NCI-H1436 treated with DMSO at 0.1 percent for 48 hours (cell line): ENCODE data around the gene XKR3.
"Not testable (repeated sequence)": the region's sequence is repeated elsewhere in the genome, so short reads cannot be mapped to it uniquely, and the experiment has no call there.

ENCODE experiments used
- DNase-seq: peaks from one replicate; lab custom pipeline; 2025; lab: John Stamatoyannopoulos, UW

The XKR3 gene

GRCh38 chr22:16824716-16825687, at the start of gene XKR3:
Gene XKR3 (minus strand): TSS chr22:16825411. CDS start chr22:16808073, 17,338 bp downstream.
- no peak for DNase-seq

- not testable (repeated sequence) for DNase-seq
Measured at GRCh38 chr22:16869640-16870039, 44.4 kb upstream of the XKR3 start.

- no peak for DNase-seq
Measured at GRCh38 chr22:16866167-16866566, 41.0 kb upstream of the XKR3 start.

GRCh38 chr22:16856851-16857250, 31.6 kb upstream of the XKR3 start:
- DNase-seq: not testable (repeated sequence)

GRCh38 chr22:16854631-16855030, 29.4 kb upstream of the XKR3 start:
- no peak for DNase-seq

- DNase-seq: not testable (repeated sequence)
Measured at GRCh38 chr22:16851268-16851996, 26.2 kb upstream of the XKR3 start.

- DNase-seq: no peak
Measured at GRCh38 chr22:16847271-16847670, 22.1 kb upstream of the XKR3 start.

GRCh38 chr22:16845881-16846280, 20.7 kb upstream of the XKR3 start:
- DNase-seq: no peak

GRCh38 chr22:16845465-16845864, 20.3 kb upstream of the XKR3 start:
- no peak for DNase-seq

- no peak for DNase-seq
Measured at GRCh38 chr22:16844529-16844928, 19.3 kb upstream of the XKR3 start.

GRCh38 chr22:16838073-16838472, 12.9 kb upstream of the XKR3 start:
- DNase-seq: no peak

- no peak for DNase-seq
Measured at GRCh38 chr22:16834971-16835370, 9.8 kb upstream of the XKR3 start.

- DNase-seq: no peak
Measured at GRCh38 chr22:16831257-16831656, 6.0 kb upstream of the XKR3 start.

GRCh38 chr22:16829985-16830384, 4.8 kb upstream of the XKR3 start:
- no peak for DNase-seq

GRCh38 chr22:16828876-16829275, 3.7 kb upstream of the XKR3 start:
- no peak for DNase-seq

GRCh38 chr22:16827506-16827905, 2.3 kb upstream of the XKR3 start:
- no peak for DNase-seq

GRCh38 chr22:16819249-16819648, 6.0 kb downstream of the XKR3 start:
- DNase-seq: no peak

- no peak for DNase-seq
Measured at GRCh38 chr22:16818538-16818937, 6.7 kb downstream of the XKR3 start.

- no peak for DNase-seq
Measured at GRCh38 chr22:16815073-16815472, 10.1 kb downstream of the XKR3 start.

GRCh38 chr22:16810188-16810802, 14.9 kb downstream of the XKR3 start:
- DNase-seq: no peak

- no peak for DNase-seq
Measured at GRCh38 chr22:16808744-16809143, 16.5 kb downstream of the XKR3 start.

GRCh38 chr22:16807109-16807508, 18.1 kb downstream of the XKR3 start:
- no peak for DNase-seq

- DNase-seq: no peak
Measured at GRCh38 chr22:16806401-16806800, 18.8 kb downstream of the XKR3 start.
